GM21381 (cell line): Measurements from ENCODE around the gene GNB5.
"Not testable (repeated sequence)": the region's sequence is repeated elsewhere in the genome, so short reads cannot be mapped to it uniquely, and the experiment has no call there.

Experiments used
- ATAC-seq: cut with Tn5 transposase; IDR thresholded peaks from one replicate; pipeline ENCODE4 v1.9.1; 2021; ENCODE audit warnings: mild to moderate bottlenecking, moderate library complexity; ENCODE audit not compliant: unreplicated experiment

The GNB5 gene

DNA sequence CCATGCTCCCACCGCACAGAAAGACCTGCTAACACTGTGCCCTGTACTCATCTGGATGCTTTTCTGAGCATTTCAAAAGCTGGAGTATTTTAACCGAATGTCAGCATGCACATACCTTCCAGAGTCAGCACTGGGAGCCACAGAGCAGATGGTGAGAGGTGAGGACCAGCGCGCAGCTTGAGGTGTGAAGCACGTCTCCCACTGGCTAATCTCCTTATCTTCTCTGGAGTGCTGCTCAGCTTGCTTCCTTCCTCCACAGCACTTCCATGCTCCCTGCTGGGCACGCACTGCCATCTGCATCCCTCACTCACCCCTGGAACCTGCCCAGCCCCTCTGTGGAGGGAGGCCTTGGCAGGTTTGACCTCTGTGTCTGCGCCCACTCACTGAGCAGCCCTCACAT is at the start of gene GNB5:
TSS of gene GNB5 (minus strand) at position 186 of the 400 bp plus-strand sequence. CDS start 6,716 bp downstream, outside the sequence.
- ATAC-seq = no peak

DNA sequence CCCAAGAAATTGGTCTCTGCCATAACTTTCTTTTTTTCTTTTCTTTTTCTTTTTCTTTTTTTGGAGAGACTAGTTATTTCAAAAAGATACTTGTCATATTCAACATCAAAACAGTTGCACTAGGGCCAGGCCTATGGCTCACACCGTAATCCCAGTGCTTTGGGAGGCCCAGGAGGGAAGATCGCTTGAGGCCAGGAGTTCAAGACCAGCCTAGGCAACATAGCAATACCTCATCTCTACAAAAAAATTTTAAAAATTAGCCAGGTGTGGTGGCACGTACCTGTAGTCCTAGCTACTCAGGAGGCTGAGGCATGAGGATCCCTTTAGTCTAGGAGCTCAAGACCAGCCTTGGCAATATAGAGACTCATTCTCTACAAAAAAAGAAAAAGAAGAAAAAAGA is 49.0 kb upstream of the GNB5 start:
- no peak for ATAC-seq

DNA sequence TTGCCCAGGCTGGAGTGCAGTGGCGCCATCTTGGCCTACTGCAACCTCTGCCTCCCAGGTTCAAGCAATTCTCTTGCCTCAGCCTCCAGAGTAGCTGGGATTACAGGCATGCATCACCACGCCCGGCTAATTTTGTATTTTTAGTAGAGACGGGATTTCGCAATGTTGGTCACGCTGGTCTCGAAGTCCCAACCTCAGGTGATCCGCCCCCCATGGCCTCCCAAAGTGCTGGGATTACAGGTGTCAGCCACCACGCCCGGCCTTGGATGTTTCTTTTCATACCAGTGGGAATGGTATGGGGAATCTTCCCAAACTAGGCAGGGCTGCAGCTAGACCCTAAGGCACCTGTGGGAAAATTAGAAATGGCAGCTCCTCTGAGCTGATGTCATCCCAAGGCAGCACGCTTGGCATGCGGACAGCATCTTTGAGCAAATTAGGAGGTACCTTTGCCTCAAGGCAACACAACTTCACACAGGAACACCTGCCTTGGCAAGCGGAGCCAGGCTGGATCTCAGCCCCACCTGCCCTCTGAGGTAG is 47.9 kb upstream of the GNB5 start:
- ATAC-seq = not testable (repeated sequence)

DNA sequence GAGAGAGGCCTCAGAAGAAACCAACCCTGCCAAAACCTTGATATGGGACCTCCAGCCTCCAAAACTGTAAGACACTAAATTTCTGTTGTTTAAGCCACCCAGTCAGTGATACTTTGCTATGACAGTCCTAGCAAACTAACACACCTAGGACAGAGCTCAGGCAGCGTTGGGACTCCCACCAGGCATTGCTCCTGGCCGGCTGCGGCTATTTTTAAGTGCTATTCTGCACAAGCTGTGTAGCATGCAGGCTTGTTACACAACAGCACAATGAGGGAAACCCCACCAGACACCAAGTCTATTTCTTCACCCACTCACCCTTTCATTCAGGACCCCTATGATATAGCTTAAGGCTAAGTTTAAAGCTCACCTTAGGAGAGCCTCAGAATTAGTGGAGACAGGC is 47.0 kb upstream of the GNB5 start:
- no peak for ATAC-seq

- ATAC-seq = no peak
Measured at GRCh38 chr15:52236013-52236412, 44.8 kb upstream of the GNB5 start.

- ATAC-seq = peak; percentile 48
Measured at GRCh38 chr15:52234596-52235541, 43.7 kb upstream of the GNB5 start.

DNA sequence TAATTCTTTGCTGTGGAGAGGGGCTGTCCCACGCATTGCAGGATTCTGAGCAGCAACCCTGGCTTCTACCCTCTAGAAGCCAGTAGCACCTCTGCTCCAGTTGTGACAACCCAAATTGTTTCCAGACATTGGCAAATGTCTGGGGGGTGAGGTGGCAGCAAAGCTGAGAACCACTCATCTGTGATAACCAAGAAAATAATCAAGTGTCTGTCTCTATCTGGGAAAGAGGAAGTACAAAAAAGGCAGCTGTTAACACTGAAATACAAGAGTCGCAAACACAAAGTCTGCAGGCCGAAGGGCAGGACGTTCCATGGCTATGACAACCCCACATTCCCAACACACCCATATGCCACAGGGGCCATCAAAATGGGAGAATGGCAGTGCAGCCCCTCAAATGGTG is 42.2 kb upstream of the GNB5 start:
- ATAC-seq = peak; percentile 37

- ATAC-seq = peak; percentile 53
Measured at GRCh38 chr15:52232327-52232726, 41.1 kb upstream of the GNB5 start.

DNA sequence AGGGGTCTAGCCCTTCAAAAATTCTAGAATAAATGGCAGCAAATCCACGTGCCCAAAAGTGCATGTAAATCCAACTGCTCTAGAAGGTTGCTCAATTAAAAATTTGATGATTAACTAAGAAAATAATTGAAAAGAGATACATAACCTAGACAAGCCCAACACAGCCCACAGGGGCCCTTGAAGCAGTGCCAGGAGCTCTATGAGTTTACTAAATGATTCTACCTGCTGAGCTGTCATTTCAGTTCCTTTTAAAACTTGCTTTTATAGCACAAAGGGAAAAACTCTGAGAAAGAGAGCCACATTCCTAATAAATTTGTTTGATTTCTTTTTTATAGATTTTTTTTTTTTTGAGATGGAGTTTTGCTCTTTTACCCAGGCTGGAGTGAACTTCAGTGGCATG is 38.9 kb upstream of the GNB5 start:
- ATAC-seq = no peak

DNA sequence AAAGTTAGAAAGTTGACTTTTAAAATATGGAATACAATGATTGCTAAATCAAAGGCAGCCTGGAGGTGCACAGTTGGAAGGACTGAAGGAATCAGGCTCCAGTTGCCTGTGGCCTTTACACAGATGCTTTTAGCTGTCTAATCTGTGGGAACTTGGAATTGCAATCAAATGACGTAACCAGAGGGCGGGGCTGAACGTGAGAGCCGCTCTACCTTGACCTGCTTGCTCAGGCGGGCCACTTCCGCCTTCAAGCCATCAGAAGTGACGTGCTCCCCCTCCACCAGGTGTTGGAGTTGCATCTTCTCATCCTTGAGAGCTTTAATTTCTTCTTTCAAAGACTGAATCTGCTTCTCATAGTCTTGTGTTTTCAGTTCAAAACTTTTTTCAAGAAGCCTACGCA is 37.7 kb upstream of the GNB5 start:
- no peak for ATAC-seq

GRCh38 chr15:52227456-52227855 is 36.3 kb upstream of the GNB5 start:
- peak; percentile 73 for ATAC-seq

GRCh38 chr15:52225230-52225629 is 34.0 kb upstream of the GNB5 start:
- no peak for ATAC-seq

- peak; percentile 36 for ATAC-seq
Measured at GRCh38 chr15:52224211-52224610, 33.0 kb upstream of the GNB5 start.

- peak; percentile 47 for ATAC-seq
Measured at GRCh38 chr15:52221730-52222129, 30.5 kb upstream of the GNB5 start.

GRCh38 chr15:52220937-52221660 is 29.9 kb upstream of the GNB5 start:
- ATAC-seq = no peak

GRCh38 chr15:52220251-52220650 is 29.1 kb upstream of the GNB5 start:
- no peak for ATAC-seq

DNA sequence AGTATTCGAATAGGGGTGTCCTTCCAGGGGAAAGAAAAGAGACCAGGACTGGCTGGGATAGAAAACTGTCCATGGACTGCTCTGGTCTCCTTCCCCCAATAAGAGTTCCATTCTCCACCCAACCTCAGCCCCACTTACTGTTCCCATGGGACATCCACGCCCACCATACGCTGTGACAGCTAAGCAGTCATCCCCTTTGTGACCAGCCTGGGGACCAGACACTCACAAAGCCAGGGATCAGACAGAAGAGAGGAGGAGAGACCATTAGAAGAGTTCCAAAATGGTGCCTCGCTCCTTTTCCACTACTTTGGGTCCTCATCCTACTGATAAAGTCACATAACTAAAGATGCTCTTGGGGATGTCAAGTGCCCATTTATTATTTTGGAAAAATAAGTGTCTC is 27.6 kb upstream of the GNB5 start:
- ATAC-seq = no peak

DNA sequence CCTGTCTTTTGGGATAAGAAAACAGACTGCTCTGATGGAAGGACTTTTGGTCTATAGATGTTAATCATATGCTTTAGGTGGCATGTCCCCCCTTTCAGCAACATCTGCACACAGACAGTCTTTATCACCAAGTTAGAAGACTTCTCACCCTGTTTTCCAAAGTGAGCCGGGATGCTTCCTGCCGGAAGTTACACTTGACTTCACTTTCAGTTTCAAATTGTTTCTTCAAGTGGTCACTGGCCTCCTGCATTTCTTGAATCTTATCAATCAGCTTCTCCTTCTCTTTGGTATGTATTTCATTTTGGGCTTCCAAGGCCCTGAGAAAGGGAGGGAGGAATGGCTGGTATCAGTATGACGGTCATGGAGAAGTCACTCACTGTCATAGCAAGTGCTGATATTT is 27.2 kb upstream of the GNB5 start:
- ATAC-seq = no peak

DNA sequence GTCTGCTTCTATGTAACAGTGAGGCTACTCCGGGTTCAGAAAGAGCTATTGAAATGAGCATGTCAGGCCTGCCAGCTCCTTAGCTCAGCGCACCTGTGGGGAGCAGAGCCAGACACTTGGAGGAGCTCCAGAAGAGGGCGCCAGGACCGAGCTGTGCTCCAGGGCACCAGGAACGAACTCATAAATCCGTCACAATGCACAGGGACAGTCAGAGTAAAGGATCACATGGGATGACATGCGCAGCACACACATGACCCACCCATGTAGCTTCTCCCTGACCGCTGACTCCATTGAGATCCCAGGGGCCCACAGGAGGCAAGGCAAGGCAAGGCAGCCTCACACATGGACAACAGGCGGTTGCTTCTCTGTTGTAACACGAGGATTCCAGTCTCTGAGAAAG is 26.0 kb upstream of the GNB5 start:
- ATAC-seq = no peak

DNA sequence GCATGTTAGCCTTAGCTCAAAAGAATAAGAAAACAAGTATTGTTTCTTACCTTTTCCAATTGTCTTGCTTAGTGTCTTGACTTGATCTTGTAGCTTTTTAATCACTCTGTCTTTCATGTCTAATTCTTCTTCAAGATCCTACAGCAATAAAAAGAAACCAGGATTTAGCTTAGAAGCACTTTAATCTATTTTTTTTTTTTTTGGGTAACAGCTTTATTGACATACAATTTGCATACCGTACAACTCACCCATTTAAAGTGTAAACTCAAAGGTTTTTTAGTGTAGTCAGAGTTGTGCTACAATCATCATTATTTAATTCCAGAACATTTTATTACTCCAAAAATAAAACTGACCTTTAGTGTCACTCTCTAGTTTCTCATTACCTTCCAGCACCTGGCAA is 23.4 kb upstream of the GNB5 start:
- ATAC-seq = no peak

DNA sequence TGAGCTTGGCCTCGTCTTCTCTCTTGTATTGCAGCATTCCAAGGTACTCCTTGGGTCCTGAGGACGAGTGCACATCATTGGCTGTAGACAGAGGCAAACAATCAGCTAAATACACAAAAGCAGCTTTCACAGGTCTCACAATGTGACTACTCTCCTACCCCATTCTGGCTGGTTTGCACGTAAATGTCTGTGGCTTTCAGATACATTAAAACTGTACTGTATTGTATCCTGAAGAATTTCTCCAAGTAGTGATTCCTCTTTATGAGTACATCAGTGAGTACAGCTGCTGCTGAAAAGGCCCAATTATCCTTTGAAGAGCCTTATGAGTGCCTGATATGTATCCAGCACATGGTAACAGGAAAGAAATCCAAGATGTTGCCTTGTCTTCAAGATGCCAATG is 22.0 kb upstream of the GNB5 start:
- no peak for ATAC-seq
